Measurements from ENCODE around the gene PER3. TPM values are rescaled to one million over a fixed set of nuclear protein-coding genes. Genes with fewer than 3 reads are reported as not detected.

Gene PER3
- polyA plus RNA-seq, 1 donor (not counting 4 experiments of a cell fraction or from before 2014, with no cell fraction given): 7.0 TPM

DNA sequence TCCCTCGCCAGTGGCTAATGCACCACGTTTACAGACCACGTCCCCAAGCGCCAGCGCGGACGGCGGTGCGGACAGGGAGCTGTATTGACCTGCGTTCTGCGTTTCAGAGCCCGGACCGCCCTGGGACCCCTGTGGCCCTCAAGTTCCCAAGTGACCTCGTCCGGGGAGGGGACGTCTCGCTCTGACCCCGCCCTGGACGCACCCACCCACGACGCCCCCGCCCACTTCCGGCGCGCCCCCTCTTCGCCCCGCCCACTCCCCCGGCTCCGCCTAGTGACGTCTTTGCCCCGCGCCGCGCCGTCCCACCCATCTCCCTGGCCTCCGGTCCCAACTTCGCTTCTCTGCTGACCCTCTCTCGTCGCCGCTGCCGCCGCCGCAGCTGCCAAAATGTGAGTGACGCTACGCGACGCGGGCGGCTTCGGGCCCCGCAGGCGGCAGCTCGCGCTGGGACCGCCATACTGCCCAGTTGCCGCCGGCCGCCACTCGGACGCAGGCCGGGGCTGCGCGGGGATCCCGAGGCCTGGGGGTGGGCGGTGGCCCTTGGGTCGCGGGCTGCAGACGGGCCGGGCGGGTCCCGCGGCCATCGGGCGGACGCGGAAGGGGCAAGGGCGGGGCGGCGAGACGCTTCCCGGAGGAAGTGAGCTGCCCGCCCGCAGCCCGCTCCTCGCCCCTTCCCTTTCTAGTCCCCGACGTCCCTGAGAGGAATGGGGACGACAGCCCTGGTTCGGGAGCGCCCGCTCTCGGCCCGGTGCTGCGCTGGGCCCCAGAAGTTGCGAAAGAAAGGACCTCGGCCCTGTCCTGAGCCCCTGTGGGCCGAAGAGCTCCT is 12.9 kb upstream of the PER3 start, which contains the start of gene VAMP3:
Gene VAMP3 (plus strand): TSS at position 300 of the 826 bp plus-strand sequence. CDS start 88 bp downstream, at position 388.
- Histone ChIP-seq H4K20me1 (ENCODE audit: control insufficient read depth, extremely low read depth, insufficient read depth, low read length) (no peaks in the 10 kb centered on the region), H3K9me3 (ENCODE audit: control insufficient read depth, low read depth, low read length) (no peaks in the 10 kb centered on the region), H3K4me1 (ENCODE audit: control insufficient read depth, extremely low read depth, insufficient read depth, low read length) (peaks cover 23% of the 10 kb centered on the region), H3K27ac (ENCODE audit: control insufficient read depth, insufficient read depth, low read length) (peak within 1 kb of the TSS; percentile 83), H3K79me2 (ENCODE audit: control insufficient read depth, insufficient read depth, low read length) (peaks cover 38% of the 10 kb centered on the region), H3K4me3 (ENCODE audit: control insufficient read depth in 2 of 3, extremely low read depth in 1 of 3, insufficient read depth in 2 of 3, low read depth in 1 of 3, low read length in 3 of 3) (peak within 1 kb of the TSS; percentile 74 to 95 (median 95)), H3K9ac (ENCODE audit: control insufficient read depth, extremely low read depth, insufficient read depth, low read length) (peak within 1 kb of the TSS; percentile 93), H3K9me1 (ENCODE audit: control insufficient read depth, extremely low read depth, insufficient read depth, low read length) (peaks cover 2% of the 10 kb centered on the region), H3K4me2 (ENCODE audit: control insufficient read depth, extremely low read depth, insufficient read depth, low read depth, low read length) (peak within 1 kb of the TSS; percentile 98), H2AFZ (ENCODE audit: control insufficient read depth, low read length) (peak within 1 kb of the TSS; percentile 100), H3K27me3 (ENCODE audit: control insufficient read depth, extremely low read depth, insufficient read depth, low read length) (no peaks in the 10 kb centered on the region), H3K36me3 (ENCODE audit: control insufficient read depth in 2 of 2, extremely low read depth in 1 of 2, insufficient read depth in 2 of 2, low read length in 2 of 2) (peaks cover 3 to 5% of the 10 kb centered on the region in 2 experiments)
- dilution Hi-C loops (cut with MboI; ENCODE audit: extremely low pct_ligation_motif_present, low sequenced_read_pairs): no loop called here
- DNase-seq (ENCODE audit: low read depth, low spot score): peak; percentile 17
- no peak for FAIRE-seq
- TF ChIP-seq EZH2 (IDR thresholded peaks at IDR 0.05; ENCODE audit: low read length): no peak
- TF ChIP-seq, protein P1, sequence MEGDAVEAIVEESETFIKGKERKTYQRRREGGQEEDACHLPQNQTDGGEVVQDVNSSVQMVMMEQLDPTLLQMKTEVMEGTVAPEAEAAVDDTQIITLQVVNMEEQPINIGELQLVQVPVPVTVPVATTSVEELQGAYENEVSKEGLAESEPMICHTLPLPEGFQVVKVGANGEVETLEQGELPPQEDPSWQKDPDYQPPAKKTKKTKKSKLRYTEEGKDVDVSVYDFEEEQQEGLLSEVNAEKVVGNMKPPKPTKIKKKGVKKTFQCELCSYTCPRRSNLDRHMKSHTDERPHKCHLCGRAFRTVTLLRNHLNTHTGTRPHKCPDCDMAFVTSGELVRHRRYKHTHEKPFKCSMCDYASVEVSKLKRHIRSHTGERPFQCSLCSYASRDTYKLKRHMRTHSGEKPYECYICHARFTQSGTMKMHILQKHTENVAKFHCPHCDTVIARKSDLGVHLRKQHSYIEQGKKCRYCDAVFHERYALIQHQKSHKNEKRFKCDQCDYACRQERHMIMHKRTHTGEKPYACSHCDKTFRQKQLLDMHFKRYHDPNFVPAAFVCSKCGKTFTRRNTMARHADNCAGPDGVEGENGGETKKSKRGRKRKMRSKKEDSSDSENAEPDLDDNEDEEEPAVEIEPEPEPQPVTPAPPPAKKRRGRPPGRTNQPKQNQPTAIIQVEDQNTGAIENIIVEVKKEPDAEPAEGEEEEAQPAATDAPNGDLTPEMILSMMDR (optimal IDR thresholded peaks at IDR 0.05 in 1 of 3, IDR thresholded peaks at IDR 0.05 in 1 of 3, conservative IDR thresholded peaks at IDR 0.05 in 1 of 3; ENCODE audit: extremely low read depth in 1 of 3, insufficient read depth in 2 of 3, low read length in 3 of 3): no peak

DNA sequence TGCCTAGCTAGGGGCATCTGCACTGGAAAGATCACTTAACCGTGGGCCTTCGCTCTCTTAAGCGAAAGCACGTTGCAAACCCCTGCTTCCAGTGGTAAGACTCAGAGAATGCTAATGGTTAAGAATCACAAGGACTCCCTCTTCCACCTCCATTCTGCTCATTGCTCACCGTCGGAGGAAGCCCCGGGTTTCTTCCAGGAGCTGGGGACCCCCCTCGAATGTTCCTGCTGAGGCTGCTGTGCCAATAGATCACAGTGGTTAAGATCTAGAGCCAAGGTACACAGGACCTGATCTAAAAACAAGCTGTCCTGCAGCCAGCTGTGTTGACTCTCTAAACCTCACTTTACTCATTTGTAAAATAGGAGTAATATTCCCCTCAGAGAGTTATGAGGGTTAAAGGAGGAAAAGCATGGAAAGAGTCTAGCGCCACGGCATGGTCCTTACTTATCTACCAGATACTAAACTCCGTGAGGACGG is 12.2 kb upstream of the PER3 start:
- Histone ChIP-seq H3K9ac (ENCODE audit: control insufficient read depth, extremely low read depth, insufficient read depth, low read length) (peak overlapping the region; percentile 93), H3K9me3 (ENCODE audit: control insufficient read depth, low read depth, low read length) (no peaks in the 10 kb centered on the region), H3K9me1 (ENCODE audit: control insufficient read depth, extremely low read depth, insufficient read depth, low read length) (peaks cover 2% of the 10 kb centered on the region), H4K20me1 (ENCODE audit: control insufficient read depth, extremely low read depth, insufficient read depth, low read length) (no peaks in the 10 kb centered on the region), H3K4me2 (ENCODE audit: control insufficient read depth, extremely low read depth, insufficient read depth, low read depth, low read length) (peak overlapping the region; percentile 90), H3K36me3 (ENCODE audit: control insufficient read depth in 2 of 2, extremely low read depth in 1 of 2, insufficient read depth in 2 of 2, low read length in 2 of 2) (peaks cover 5 to 6% of the 10 kb centered on the region in 2 experiments), H3K27me3 (ENCODE audit: control insufficient read depth, extremely low read depth, insufficient read depth, low read length) (no peaks in the 10 kb centered on the region), H3K27ac (ENCODE audit: control insufficient read depth, insufficient read depth, low read length) (peak overlapping the region; percentile 83), H3K4me3 (ENCODE audit: control insufficient read depth in 2 of 3, extremely low read depth in 1 of 3, insufficient read depth in 2 of 3, low read depth in 1 of 3, low read length in 3 of 3) (peak overlapping the region; percentile 74 to 95 (median 95)), H3K4me1 (ENCODE audit: control insufficient read depth, extremely low read depth, insufficient read depth, low read length) (peaks cover 23% of the 10 kb centered on the region), H3K79me2 (ENCODE audit: control insufficient read depth, insufficient read depth, low read length) (peaks cover 38% of the 10 kb centered on the region), H2AFZ (ENCODE audit: control insufficient read depth, low read length) (peak overlapping the region; percentile 45)
- FAIRE-seq: peak; percentile 67
- dilution Hi-C loops (cut with MboI; ENCODE audit: extremely low pct_ligation_motif_present, low sequenced_read_pairs): no loop called here
- TF ChIP-seq, protein P1 (optimal IDR thresholded peaks at IDR 0.05 in 1 of 3, IDR thresholded peaks at IDR 0.05 in 1 of 3, conservative IDR thresholded peaks at IDR 0.05 in 1 of 3; ENCODE audit: extremely low read depth in 1 of 3, insufficient read depth in 2 of 3, low read length in 3 of 3): no peak
- TF ChIP-seq EZH2 (IDR thresholded peaks at IDR 0.05; ENCODE audit: low read length): no peak
- no peak for DNase-seq (ENCODE audit: low read depth, low spot score)
